ENCODE data around the gene ZNF146. TPM values are rescaled to one million over a fixed set of nuclear protein-coding genes. Genes with fewer than 3 reads are reported as not detected.
"Not testable (repeated sequence)": the region's sequence is repeated elsewhere in the genome, so short reads cannot be mapped to it uniquely, and the experiment has no call there.

Gene ZNF146
- total RNA-seq, 1 experiment from 2014 or later, result 98.9 TPM

DNA sequence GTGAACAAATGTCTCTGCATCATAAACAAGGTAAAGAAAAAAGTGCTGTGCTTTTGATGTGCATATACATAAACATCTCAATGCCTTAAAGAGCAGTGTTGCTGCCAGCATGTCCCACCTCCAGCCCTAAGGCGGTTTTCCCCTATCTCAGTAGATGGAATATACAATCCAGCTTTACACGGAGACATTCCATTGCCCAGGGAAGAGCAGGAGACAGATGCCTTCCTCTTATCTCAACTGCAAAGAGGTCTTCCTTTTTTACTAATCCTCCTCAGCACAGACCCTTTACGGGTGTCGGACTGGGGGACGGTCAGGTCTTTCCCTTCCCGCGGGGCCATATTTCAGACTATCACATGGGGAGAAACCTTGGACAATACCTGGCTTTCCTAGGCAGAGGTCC lies 18.7 kb downstream of the ZNF146 start:
- not testable (repeated sequence) for DNase-seq (ENCODE audit: low read depth)

DNA sequence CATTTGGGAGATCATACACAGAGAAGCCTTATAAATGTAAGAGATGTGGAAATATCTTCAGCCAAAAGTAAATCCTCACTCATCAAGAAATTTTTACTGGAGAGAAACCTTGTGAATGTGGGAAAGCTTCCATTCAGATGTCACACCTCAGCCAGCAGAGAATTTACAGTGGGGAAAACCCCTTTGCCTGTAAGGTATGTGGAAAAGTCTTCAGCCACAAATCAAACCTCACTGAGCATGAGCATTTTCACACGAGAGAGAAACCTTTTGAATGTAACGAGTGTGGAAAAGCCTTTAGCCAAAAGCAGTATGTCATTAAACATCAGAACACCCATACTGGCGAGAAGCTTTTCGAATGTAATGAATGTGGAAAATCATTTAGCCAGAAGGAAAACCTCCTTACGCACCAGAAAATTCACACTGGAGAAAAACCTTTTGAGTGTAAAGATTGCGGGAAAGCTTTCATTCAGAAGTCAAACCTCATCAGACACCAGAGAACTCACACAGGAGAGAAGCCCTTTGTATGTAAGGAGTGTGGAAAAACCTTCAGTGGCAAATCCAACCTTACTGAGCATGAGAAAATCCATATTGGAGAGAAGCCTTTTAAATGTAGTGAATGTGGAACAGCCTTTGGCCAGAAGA lies 21.5 kb downstream of the ZNF146 start:
- DNase-seq (ENCODE audit: low read depth), result no peak

DNA sequence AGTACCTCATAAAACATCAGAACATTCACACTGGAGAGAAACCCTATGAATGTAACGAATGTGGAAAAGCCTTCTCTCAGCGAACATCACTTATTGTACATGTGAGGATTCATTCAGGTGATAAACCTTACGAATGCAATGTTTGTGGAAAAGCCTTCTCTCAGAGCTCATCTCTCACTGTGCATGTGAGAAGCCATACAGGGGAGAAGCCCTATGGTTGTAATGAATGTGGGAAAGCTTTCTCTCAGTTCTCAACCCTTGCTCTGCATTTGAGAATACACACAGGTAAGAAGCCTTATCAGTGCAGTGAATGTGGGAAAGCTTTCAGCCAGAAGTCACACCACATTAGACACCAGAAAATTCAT lies 22.0 kb downstream of the ZNF146 start:
- DNase-seq (ENCODE audit: low read depth), result no peak

DNA sequence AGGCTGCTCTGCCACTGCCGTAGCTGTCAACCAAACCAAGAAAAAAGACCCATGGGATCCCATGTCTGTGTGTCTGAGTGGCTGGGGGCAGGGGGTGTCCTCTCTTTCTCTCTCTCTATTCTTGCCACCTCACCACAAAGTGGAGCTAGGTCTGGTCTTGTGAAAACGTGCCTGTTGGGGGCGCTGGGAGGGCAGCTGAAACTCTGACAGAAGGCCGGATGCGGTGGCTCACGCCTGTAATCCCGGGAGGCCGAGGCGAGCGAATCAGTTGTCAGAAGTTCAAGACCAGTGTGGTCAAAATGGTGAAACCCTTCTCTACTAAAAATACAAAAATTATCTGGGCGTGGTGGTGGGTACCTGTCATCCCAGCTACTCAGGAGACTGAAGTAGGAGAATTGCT lies 29.2 kb downstream of the ZNF146 start:
- no peak for DNase-seq (ENCODE audit: low read depth)

DNA sequence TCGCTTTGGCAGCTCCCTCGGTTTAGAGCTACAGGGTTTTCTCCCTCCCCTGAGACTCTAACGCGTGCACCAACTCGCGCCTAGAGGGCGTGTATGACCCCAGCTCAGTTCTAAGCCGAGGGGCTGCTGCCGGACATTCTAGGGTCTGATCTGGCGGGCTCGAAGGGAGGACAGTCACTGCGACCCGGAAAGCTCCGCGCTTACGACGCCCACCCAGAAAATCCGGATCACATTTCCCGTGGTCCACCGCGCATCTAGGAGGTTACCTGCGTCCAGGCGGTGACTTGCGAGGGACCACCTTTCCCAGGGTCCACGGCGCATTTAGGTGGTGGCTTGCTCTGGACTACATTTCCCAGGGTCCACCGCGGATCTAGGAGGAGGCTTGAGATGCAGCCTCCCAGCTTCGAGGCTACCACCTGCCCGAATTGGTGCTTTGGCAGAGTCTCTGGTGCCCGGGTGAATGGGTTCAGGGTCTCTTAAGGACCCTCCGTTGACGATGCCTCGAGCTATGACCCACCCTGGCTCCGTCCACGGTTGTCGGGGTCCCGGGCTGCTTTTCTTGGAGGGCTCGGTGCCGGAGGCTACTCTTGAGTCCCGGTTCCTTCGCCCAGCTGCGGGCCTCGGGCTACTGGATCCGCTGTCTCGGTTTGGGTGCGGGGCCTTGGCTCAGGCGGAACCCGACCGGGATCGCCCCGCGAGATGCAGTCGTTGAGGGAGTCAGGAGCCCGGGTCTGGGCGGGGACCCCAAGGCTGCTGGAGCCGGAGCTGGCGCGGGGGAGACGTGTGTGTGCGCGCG lies 30.5 kb downstream of the ZNF146 start:
- no peak for DNase-seq (ENCODE audit: low read depth)

DNA sequence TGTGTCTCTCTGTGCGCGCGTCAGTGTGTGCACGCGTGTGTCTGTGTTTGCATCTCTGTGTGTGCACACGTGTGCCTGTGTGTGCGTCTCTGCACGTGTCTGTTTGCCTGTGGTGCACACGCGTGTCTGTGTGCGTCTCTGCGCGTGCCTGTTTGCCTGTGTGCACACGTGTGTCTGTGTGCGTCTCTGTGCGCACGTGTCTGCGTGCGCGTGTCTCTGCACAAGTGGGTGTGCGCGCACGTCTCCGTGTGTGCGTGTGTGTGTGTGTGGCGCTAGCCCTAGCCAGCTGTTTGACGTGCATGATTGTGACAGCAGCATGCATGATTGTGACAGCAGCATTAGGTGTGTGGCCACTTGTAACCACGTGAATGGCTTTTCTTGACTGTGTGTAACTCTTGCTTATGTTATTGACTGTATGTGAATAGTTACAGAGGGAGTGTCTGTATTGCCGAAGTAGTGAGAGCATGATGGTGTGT lies 31.1 kb downstream of the ZNF146 start:
- DNase-seq (ENCODE audit: low read depth), result no peak

DNA sequence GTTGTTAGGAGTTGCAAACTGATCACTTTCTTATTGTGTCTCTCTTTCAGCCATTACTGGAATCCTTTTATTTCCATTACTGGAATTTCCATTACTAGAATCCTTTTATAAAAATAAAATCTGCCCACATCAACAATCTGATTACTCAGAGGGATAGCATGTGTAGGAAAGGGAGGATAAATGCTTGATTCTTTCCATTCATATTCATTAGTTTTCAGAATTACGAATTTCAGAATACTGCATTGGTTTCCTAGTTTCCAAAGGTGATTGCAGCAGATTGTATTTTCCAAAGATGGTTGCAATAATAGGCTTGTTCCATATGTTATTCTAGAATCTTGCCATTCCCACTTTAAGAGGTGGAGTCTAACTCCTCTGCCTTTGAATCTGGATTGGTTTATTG lies 37.1 kb downstream of the ZNF146 start:
- DNase-seq (ENCODE audit: low read depth), result no peak

DNA sequence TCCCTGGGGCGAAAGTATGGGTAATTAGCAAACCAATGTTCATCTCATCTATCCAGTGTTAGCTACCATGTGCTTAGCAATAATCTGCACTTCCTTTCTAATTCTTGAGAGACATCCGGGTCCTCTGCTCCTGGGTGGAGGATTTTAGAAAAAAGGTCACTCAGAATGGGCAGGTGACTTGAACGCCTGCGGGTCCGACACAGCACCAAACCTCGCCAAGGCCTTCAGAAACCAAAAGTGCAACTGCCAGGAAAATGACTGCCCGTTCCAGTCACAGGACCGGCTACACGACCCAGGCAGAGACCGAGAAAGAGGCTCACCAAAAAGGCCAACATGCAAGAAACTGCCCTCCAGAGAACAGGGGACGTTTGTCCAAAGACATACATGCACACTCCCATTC lies 39.9 kb downstream of the ZNF146 start:
- no peak for DNase-seq (ENCODE audit: low read depth)

DNA sequence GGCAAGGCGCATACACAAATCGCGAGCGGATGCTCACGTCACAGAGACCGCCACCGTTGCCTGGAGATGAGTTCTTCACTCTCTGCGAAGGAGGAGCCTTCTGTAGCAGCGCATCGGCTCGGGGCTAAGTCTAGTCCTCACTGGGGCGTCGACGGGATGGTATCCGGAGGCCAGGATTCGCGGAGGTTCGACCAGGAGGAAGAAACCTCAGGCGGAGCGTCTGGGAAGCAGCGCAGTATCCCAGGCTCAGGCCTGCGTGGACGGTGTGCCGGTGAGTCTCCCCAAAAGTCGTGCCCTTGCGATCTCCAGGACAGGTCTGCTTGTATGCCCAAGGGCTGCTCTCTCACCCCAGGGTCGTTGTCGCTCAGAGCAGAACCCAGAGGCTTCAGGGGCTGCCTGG lies 40.4 kb downstream of the ZNF146 start:
- no peak for DNase-seq (ENCODE audit: low read depth)

DNA sequence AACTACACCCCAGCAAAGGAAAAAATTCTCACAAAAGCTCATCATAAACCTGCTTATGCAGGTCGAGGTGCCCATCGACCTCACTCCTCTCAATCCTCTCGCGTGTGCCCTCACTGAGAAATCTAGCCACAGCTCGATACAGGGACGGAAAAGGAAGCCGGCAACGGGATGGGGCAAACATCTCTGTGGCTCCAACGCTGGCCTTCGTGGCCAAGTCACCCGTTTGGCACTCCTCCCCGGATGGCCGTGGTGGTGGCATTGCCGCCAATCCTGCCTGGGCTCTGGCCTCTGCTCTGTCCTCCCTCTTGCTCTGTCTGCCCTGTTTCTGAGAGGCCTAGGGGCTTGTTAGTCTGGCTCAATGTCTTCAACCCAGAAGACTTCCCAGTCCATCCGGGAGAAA lies 41.2 kb downstream of the ZNF146 start:
- no peak for DNase-seq (ENCODE audit: low read depth)

DNA sequence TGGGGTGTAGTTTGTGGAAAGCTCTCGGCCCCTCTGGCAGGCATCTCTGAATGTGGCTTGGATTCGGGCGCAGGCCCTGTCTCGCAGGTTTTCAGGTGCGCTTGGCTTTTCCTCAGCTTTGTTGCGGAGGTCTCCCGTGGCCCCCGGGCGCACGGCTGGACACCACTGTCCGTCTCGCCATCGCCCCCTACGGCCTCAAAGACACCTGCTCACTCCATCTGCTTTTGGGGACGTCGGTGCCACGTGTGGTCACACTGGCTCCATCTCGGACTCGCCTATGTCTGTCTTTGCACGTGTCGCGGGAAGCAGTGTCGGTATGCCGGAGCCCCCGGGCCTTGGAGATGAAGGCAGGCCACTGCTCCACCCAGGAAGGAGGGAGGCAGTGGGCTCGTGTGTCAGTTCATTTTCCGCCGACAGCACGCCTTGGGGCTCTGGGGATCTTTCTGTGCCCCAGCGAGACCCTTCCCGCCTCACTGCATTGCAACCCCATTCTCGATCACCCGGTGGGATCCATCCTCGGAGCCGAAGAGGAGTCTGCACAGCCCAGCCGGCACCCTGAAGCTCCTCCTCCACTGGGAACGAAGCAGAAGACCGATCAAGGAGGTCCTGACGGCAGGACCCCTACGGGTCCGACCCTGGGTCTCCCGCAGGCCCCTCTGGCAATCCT lies 42.1 kb downstream of the ZNF146 start:
- no peak for DNase-seq (ENCODE audit: low read depth)

DNA sequence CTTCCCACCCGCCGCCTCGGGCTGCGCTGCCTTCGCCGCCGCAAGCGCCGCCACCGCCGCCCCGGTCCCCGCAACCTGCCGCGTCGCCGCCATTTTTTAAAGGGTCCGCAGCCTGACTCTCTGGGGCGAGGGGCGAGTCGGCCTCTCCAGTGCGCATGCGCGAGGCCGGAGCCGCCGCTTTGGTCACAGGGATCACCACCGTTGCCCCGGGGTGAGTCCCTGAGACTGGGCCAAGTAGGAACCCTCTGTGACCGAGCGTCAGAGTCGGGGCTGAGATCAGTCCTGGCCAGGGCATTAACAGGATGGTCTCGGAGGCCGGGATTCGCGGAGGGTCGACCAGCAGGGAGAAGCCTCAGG lies 42.6 kb downstream of the ZNF146 start:
- DNase-seq (ENCODE audit: low read depth), result no peak

DNA sequence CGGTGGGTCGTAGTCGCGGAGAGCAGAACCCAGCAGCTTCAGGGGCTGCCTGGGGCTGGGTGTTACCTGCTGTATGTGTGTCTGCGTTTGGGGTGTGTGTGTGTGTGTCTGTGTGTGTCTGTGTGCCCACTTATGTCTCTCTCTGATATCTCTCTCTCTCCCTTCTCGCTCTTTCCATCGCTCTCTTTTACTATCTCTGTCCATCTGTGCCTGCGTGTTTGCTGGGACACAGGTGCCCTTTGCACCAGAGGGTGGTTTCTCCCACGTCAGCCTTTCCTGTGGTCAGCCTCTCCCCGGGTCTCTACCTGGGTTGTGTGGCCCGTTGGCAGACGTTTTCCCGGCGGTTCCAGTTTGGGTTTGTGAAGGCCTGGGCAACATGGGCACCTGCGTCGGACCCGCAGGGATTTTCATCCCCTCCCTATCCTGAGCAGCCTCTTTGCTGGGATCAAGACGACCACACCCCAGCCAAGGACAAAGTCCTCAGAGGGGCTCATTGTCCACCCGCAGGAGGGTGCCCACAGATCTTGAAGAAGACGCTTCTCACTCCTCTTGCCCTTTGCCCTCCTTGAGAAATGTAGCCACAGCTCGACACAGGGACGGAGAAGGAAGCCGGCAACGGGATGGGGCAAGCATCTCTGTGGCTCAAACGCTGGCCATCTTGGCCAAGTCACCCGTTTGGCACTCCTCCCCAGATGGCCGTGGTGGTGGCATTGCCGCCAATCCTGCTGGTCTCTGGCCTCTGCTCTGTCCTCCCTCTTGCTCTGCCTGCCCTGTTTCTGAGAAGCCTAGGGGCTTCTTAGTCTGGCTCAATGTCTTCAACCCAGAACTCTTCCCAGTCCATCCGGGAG lies 43.3 kb downstream of the ZNF146 start:
- DNase-seq (ENCODE audit: low read depth), result no peak

DNA sequence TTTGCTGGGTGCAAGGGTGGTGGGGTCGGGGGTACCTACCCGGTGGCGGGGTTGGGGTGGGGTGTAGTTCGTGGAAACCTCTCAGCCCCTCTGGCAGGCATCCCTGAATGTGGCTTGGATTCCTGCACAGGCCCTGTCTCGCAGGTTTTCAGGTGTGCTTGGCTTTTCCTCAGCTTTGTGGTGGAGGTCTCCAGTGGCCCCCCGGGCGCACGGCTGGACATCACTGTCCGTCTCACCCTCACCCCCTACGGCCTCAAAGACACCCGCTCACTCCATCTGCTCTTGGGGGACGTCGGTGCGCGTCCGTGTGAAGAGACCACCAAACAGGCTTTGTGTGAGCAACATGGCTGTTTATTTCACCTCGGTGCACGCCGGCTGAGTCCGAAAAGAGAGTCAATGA lies 44.3 kb downstream of the ZNF146 start:
- DNase-seq (ENCODE audit: low read depth), result no peak

DNA sequence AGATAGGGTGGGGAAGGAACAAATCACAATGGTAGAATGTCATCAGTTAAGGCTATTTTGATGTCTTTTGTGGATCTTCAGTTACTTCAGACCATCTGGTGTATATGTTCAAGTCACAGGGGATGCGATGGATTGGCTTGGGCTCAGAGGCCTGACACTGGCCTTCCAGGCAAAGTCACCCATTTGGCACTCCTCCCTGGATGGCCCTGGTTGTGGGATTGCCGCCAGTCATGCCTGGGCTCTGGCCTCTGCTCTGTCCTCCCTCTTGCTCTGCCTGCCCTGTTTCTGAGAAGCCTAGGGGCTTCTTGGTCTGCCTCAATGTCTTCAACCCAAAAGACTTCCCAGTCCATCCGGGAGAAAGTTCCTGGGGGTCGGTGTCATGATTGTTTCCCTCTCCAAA lies 50.2 kb downstream of the ZNF146 start:
- DNase-seq (ENCODE audit: low read depth), result no peak

DNA sequence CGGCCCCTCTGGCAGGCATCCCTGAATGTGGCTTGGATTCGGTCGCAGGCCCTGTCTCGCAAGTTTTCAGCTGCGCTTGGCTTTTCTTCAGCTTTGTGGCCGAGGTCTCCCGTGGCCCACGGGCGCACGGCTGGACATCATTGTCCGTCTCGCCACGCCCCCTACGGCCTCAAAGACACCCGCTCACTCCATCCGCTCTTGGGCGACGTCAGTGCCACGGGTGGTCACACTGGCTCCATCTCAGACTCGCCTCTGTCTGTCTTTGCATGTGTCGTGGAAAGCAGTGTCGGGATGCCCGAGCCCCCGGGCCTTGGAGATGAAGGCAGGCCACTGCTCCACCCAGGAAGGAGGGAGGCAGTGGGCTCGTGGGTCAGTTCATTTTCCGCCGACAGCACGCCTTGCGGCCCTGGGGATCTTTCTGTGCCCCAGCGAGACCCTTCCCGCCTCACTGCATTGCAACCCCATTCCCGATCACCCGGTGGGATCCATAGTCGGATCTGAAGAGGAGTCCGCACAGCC lies 51.0 kb downstream of the ZNF146 start:
- DNase-seq (ENCODE audit: low read depth), result no peak

DNA sequence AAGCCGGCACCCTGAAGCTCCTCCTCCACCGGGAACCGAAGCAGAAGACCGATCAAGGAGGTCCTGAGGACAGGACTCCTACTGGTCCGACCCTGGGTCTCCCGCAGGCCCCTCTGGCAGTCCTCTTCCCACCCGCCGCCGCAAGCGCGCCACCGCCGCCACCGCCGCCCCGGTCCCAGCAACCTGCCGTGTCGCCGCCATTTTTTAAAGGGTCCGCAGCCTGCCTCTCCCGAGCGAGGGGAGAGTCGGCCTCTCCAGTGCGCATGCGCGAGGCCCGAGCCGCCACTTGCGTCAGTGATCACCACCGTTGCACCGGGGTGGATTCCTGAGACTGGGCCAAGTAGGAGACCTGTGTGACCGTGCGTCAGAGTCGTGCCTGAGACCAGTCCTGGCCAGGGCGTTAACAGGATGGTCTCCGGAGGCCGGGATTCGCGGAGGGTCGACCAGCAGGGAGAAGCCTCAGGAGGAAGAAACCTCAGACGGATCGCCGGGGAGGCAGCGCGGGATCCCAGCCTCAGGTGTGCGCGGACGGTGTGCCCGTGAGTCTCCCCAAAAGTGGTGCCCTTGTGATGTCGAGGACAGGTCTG lies 51.6 kb downstream of the ZNF146 start:
- DNase-seq (ENCODE audit: low read depth), result no peak

DNA sequence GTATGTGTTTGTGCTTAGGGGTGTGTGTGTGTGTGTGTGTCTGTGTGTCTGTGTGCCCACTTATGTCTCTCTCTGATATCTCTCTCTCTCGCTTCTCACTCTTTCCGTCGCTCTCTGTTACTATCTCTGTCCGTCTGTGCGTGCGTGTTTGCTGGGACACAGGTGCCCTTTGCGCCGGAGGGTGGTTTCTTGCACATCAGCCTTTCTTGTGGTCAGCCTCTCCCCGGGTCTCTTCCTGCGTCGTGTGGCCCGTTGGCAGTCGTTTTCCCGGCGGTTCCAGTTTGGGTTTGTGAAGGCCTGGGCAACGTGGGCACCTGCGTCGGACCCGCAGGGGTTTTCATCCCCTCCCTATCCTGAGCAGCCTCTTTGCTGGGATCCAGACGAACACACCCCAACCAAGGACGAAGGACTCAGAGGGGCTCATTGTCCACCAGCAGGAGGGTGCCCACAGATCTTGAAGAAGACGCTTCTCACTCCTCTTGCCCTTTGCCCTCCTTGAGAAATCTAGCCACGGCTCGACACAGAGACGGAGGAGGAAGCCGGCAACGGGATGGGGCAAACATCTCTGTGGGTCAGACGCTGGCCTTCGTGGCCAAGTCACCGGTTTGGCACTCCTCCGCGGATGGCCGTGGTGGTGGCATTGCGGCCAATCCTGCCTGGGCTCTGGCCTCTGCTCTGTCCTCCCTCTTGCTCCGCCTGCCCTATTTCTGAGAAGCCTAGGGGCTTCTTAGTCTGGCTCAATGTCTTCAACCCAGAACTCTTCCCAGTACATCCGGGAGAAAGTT lies 52.3 kb downstream of the ZNF146 start:
- no peak for DNase-seq (ENCODE audit: low read depth)

DNA sequence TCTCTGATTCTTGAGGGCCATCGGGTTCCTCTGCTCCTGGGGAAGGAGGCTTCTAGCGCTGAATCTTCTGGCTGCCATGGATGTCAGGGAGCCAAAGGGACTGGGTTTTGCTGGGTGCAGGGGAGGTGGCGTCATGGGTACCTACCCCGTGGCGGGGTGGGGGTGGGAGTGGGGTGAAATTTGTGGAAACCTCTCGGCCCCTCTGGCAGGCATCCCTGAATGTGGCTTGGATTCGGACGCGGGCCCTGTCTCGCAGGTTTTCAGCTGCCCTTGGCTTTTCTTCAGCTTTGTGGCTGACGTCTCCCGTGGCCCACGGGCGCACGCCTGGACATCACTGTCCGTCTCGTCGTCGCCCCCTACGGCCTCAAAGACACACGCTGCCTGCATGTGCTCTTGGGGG lies 53.2 kb downstream of the ZNF146 start:
- not testable (repeated sequence) for DNase-seq (ENCODE audit: low read depth)

DNA sequence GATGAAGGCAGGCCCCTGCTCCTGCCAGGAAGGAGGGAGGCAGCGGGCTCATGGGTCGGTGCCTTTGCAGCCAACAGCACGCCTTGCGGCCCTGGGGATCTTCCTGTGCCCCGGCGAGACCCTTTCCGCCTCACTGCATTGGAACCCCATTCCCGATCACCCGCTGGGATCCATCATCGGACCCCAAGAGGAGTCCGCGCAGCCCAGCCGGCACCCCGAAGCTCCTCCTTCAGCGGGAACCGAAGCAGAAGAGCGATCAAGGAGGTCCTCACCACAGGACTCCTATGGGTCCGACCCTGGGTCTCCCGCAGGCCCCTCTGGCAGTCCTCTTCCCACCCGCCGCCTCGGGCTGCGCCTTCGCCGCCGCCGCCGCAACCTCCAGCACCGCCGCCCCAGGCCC lies 53.7 kb downstream of the ZNF146 start:
- not testable (repeated sequence) for DNase-seq (ENCODE audit: low read depth)
